GM10248 (cell line): ENCODE data around the gene TCAP.

ENCODE experiments used
- CTCF ChIA-PET: fragments of 300-600 bp; sonication (Branson Sonifier 250); formaldehyde crosslinking; extraction: SDS; loops from one replicate; lab custom pipeline; 2021; ENCODE audit warnings: antibody characterized with exemption; lab: Yijun Ruan, JAX
- POLR2A ChIA-PET: fragments of 350-650 bp; sonication (Branson Sonifier 250); formaldehyde crosslinking; extraction: SDS; loops from one replicate; lab custom pipeline; 2020; ENCODE audit warnings: antibody characterized with exemption; lab: Yijun Ruan, JAX
- DNase-seq: peaks from one replicate; pipeline ENCODE4 v3.0.0; 2012; ENCODE audit errors: extremely low spot score
- CTCF ChIP-seq: IDR thresholded peaks from 2 replicates; pipeline ENCODE4 v1.5.1; 2012; ENCODE audit warnings: mild to moderate bottlenecking, low read depth; ENCODE audit errors: extremely low read depth, missing control alignments, control extremely low read depth

The TCAP gene

GRCh38 chr17:39624313-39624712 lies 40.8 kb upstream of the TCAP start:
- CTCF ChIA-PET: interaction anchor here (0.7 to 9.5 kb wide), 13 partner anchors 8 to 451 kb away, joined by 3 to 166 read pairs (median 33); partner anchors contain the start of gene MIEN1
- DNase-seq: no peak
- no peak for TF ChIP-seq CTCF
- POLR2A ChIA-PET: no interaction called here

DNA sequence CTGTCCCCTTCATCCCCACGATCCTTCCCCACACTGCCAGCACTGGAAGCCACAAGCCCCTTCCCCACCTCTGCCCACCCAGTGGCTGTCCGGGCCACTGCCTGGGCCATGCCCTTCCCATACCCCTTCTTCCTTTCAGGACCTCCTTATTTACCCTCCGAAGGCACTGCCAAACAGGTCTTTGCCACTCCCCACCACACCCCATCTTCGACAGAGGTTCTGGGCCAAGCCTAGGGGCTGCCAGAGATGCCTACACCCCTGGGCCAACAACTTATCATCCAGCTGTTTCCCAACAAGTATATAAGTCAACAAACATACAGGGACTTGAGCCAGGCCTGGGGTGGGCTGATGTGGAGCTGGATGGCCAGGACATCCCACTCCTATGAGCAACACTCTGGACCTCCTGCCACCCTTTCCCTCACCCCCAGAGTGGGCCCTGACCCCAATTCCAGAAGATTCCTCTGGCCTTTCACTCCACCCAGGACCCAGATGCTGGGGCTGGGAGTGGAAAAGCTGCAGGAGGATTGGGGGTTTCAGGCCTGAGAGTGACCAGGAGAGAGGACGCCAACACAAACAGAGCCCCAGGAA lies 39.9 kb upstream of the TCAP start:
- ChIA-PET CTCF (interaction anchor here (0.7 to 9.5 kb wide), 10 partner anchors 7 to 401 kb away, joined by 3 to 166 read pairs (median 5); partner anchors contain the start of gene PSMD3), POLR2A (no interaction called here)
- no peak for DNase-seq
- TF ChIP-seq CTCF: no peak

- ChIA-PET POLR2A (no interaction called here), CTCF (interaction anchor here (1.5 to 9.5 kb wide), 6 partner anchors 6 to 354 kb away, joined by 4 to 166 read pairs (median 78); partner anchors contain the start of gene PSMD3)
- DNase-seq: no peak
Measured at GRCh38 chr17:39626171-39627046, 38.7 kb upstream of the TCAP start, which contains the start of gene PPP1R1B. TSS of gene PPP1R1B (plus strand) at chr17:39626952. CDS start at chr17:39627393, 441 bp downstream.

DNA sequence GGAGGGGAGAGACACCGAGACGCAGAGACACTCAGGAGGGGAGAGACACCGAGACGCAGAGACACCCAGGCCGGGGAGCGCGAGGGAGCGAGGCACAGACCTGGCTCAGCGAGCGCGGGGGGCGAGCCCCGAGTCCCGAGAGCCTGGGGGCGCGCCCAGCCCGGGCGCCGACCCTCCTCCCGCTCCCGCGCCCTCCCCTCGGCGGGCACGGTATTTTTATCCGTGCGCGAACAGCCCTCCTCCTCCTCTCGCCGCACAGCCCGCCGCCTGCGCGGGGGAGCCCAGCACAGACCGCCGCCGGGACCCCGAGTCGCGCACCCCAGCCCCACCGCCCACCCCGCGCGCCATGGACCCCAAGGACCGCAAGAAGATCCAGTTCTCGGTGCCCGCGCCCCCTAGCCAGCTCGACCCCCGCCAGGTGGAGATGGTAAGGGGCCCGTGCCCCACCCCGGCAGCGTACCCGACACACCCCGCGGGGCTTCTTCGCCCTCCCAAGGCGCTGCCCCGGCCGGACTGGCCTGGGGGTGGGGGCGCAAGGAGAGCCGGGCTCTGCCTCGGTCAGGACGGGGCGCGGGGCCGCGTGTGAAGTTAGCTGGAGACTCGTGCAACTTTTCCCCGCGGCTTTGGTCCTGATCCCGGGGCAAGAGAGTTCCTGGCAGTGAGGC lies 38.0 kb upstream of the TCAP start:
- CTCF ChIA-PET: interaction anchor here (1.2 to 9.5 kb wide), 3 partner anchors 14 to 27 kb away, joined by 4 to 134 read pairs (median 5); no protein-coding TSS in a partner anchor
- TF ChIP-seq CTCF: no peak

More at GRCh38 chr17:39626171-39627046, 38.7 kb upstream of the TCAP start, which contains the start of gene PPP1R1B:
- TF ChIP-seq CTCF: no peak

GRCh38 chr17:39627712-39628516 lies 37.2 kb upstream of the TCAP start:
- TF ChIP-seq CTCF: no peak
- POLR2A ChIA-PET: no interaction called here
- DNase-seq: no peak
- CTCF ChIA-PET: interaction anchor here (0.9 to 1.9 kb wide), 8 partner anchors 8 to 128 kb away, joined by 3 to 5 read pairs (median 4); partner anchors contain the start of gene MIEN1

More for the DNA sequence above, 38.0 kb upstream of the TCAP start:
- POLR2A ChIA-PET: no interaction called here
- no peak for DNase-seq
